ENCODE measurements around the gene BOD1L1.

The BOD1L1 gene

GRCh38 chr4:13605330-13605729 is 22.2 kb downstream of the BOD1L1 start:
- Histone ChIP-seq H2AFZ (ENCODE audit: low read length) (no peak overlapping the region), H3K79me2 (ENCODE audit: low read length) (0 out of 2 replicates have a peak, but pooled peaks cover 7% of the 10 kb centered on the region), H4K20me1 (ENCODE audit: insufficient read depth, low read length) (0 out of 2 replicates have a peak, but pooled peaks cover 2% of the 10 kb centered on the region), H3K4me1 (ENCODE audit: low read length) (peaks cover 27% of the 10 kb centered on the region), H3K4me2 (ENCODE audit: low read depth, low read length) (no peak overlapping the region), H3K36me3 (replicated peaks; ENCODE audit: insufficient read depth, low read length) (peaks cover 21% of the 10 kb centered on the region), H3K9me3 (replicated peaks; ENCODE audit: insufficient read depth, low read length) (no peaks in the 10 kb centered on the region), H3F3A (ENCODE audit: insufficient read depth, low read length) (no peaks in the 10 kb centered on the region), H3K9ac (ENCODE audit: low read length) (no peak overlapping the region), H3K4me3 (ENCODE audit: low read length) (no peak overlapping the region), H3K27ac (ENCODE audit: low read length) (no peak overlapping the region), H3K27me3 (replicated peaks; ENCODE audit: insufficient read depth, low read length) (no peaks in the 10 kb centered on the region), H3K9me2 (replicated peaks; ENCODE audit: insufficient read depth, low read length) (no peaks in the 10 kb centered on the region)
- TF ChIP-seq CTCF (IDR thresholded peaks at IDR 0.05; ENCODE audit: low read length) (no peak), EZH2phosphoT487 (IDR thresholded peaks at IDR 0.05; ENCODE audit: low read length) (no peak), EZH2 (optimal IDR thresholded peaks at IDR 0.05; ENCODE audit: low read depth, low read length) (no peak)
- no peak for DNase-seq

- Histone ChIP-seq H2AFZ (ENCODE audit: low read length) (no peak overlapping the region), H3K9me3 (replicated peaks; ENCODE audit: insufficient read depth, low read length) (no peaks in the 10 kb centered on the region), H3K4me3 (ENCODE audit: low read length) (no peak overlapping the region), H3K9me2 (replicated peaks; ENCODE audit: insufficient read depth, low read length) (no peaks in the 10 kb centered on the region), H4K20me1 (ENCODE audit: insufficient read depth, low read length) (0 out of 2 replicates have a peak, but pooled peaks cover 2% of the 10 kb centered on the region), H3K4me1 (ENCODE audit: low read length) (peaks cover 18% of the 10 kb centered on the region; the same call in 1 of the 2 replicates), H3K9ac (ENCODE audit: low read length) (no peak overlapping the region), H3K79me2 (ENCODE audit: low read length) (no peaks in the 10 kb centered on the region), H3K27ac (ENCODE audit: low read length) (no peak overlapping the region), H3F3A (ENCODE audit: insufficient read depth, low read length) (no peaks in the 10 kb centered on the region), H3K4me2 (ENCODE audit: low read depth, low read length) (no peak overlapping the region), H3K36me3 (replicated peaks; ENCODE audit: insufficient read depth, low read length) (peaks cover 15% of the 10 kb centered on the region), H3K27me3 (replicated peaks; ENCODE audit: insufficient read depth, low read length) (no peaks in the 10 kb centered on the region)
- DNase-seq: peak; percentile 29
- TF ChIP-seq EZH2 (optimal IDR thresholded peaks at IDR 0.05; ENCODE audit: low read depth, low read length) (no peak), CTCF (IDR thresholded peaks at IDR 0.05; ENCODE audit: low read length) (no peak), EZH2phosphoT487 (IDR thresholded peaks at IDR 0.05; ENCODE audit: low read length) (no peak)
Measured at GRCh38 chr4:13601848-13602247, 25.7 kb downstream of the BOD1L1 start.

DNA sequence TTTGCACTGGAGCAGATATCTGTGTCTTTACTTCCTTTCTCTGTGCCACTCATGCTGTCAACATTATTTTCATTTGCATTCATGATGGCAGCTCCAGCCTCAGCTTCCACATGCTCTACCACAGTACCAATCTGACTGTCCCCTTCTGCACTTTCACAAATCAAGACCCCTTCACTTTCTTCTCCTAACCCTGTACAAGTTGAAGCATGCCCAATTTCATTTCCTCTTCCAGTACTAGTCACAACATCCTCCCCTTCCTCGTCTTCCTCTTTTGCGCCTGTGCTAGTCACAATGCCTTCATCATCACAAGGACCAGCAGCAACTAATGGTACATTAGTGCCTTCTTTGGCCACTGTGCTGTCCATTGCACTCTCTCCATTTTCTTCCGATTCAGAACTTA is 26.5 kb downstream of the BOD1L1 start:
- no peaks in the 10 kb centered on the region for H3K27me3 ChIP-seq (replicated peaks; ENCODE audit: insufficient read depth, low read length)
- H3K9me3 ChIP-seq (replicated peaks; ENCODE audit: insufficient read depth, low read length): no peaks in the 10 kb centered on the region
- H3K79me2 ChIP-seq (ENCODE audit: low read length): no peaks in the 10 kb centered on the region
- H3K9ac ChIP-seq (ENCODE audit: low read length): no peak overlapping the region
- no peak overlapping the region for H3K27ac ChIP-seq (ENCODE audit: low read length)
- no peaks in the 10 kb centered on the region for H3F3A ChIP-seq (ENCODE audit: insufficient read depth, low read length)
- peaks cover 18% of the 10 kb centered on the region; the same call in 1 of the 2 replicates for H3K4me1 ChIP-seq (ENCODE audit: low read length)
- no peak overlapping the region for H3K4me3 ChIP-seq (ENCODE audit: low read length)
- DNase-seq: no peak
- H2AFZ ChIP-seq (ENCODE audit: low read length): no peak overlapping the region
- TF ChIP-seq EZH2 (optimal IDR thresholded peaks at IDR 0.05; ENCODE audit: low read depth, low read length) (no peak), EZH2phosphoT487 (IDR thresholded peaks at IDR 0.05; ENCODE audit: low read length) (no peak), CTCF (IDR thresholded peaks at IDR 0.05; ENCODE audit: low read length) (no peak)
- H3K36me3 ChIP-seq (replicated peaks; ENCODE audit: insufficient read depth, low read length): peaks cover 15% of the 10 kb centered on the region
- H3K4me2 ChIP-seq (ENCODE audit: low read depth, low read length): no peak overlapping the region
- no peaks in the 10 kb centered on the region for H3K9me2 ChIP-seq (replicated peaks; ENCODE audit: insufficient read depth, low read length)
- 0 out of 2 replicates have a peak, but pooled peaks cover 2% of the 10 kb centered on the region for H4K20me1 ChIP-seq (ENCODE audit: insufficient read depth, low read length)

All from MM.1S (cell line).